GM06990 (cell line): ENCODE results near the gene MYL6.

Source experiments
- DNase-seq: peaks from one replicate; pipeline ENCODE4 v3.0.0-alpha.2; 2011; ENCODE audit not compliant: insufficient read length; ENCODE audit errors: extremely low read depth
- H3K27me3 ChIP-seq: replicated peaks from 2 replicates; pipeline ENCODE4 v1.6.0; 2011; ENCODE audit warnings: low read length; ENCODE audit not compliant: control insufficient read depth, insufficient read depth
- H3K36me3 ChIP-seq: 2 replicates; pipeline ENCODE4 v1.5.1; 2011; ENCODE audit warnings: low read length; ENCODE audit not compliant: control insufficient read depth, insufficient read depth
- H3K4me3 ChIP-seq: replicated peaks from 2 replicates; pipeline ENCODE4 v1.5.1; 2011; ENCODE audit warnings: low read depth, mild to moderate bottlenecking, control low read depth, low read length
- TF ChIP-seq, protein P1 (sequence below): IDR thresholded peaks from 2 replicates; pipeline ENCODE4 v1.5.1; 2011; ENCODE audit warnings: low read length, control low read depth, mild to moderate bottlenecking, inconsistent platforms; ENCODE audit not compliant: insufficient read depth, poor library complexity, severe bottlenecking

The MYL6 gene

DNA sequence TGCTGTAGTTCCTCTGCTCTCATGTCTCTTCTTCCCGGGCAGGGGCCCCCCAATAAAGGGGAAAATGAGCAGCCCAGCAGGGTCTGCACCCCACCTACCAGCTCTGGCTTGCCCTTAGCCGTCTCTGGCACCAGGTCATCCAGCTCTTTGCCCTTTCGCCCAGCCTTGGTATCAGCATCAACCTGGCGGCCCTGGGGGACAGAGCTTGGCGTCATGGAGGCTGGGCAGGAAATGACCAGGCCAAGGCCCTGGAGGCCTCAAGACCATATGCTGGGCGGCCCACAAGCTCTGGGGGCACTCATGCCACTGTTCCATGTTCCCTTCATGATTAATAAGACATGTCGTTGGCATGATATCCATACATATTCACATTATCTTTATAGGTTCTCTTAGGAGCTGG lies 14.7 kb downstream of the MYL6 start:
- Histone ChIP-seq H3K27me3 (no peaks in the 10 kb centered on the region), H3K4me3 (no peak overlapping the region), H3K36me3 (peaks cover 30% of the 10 kb centered on the region)
- no peak for DNase-seq
- TF ChIP-seq, protein P1, sequence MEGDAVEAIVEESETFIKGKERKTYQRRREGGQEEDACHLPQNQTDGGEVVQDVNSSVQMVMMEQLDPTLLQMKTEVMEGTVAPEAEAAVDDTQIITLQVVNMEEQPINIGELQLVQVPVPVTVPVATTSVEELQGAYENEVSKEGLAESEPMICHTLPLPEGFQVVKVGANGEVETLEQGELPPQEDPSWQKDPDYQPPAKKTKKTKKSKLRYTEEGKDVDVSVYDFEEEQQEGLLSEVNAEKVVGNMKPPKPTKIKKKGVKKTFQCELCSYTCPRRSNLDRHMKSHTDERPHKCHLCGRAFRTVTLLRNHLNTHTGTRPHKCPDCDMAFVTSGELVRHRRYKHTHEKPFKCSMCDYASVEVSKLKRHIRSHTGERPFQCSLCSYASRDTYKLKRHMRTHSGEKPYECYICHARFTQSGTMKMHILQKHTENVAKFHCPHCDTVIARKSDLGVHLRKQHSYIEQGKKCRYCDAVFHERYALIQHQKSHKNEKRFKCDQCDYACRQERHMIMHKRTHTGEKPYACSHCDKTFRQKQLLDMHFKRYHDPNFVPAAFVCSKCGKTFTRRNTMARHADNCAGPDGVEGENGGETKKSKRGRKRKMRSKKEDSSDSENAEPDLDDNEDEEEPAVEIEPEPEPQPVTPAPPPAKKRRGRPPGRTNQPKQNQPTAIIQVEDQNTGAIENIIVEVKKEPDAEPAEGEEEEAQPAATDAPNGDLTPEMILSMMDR: no peak

DNA sequence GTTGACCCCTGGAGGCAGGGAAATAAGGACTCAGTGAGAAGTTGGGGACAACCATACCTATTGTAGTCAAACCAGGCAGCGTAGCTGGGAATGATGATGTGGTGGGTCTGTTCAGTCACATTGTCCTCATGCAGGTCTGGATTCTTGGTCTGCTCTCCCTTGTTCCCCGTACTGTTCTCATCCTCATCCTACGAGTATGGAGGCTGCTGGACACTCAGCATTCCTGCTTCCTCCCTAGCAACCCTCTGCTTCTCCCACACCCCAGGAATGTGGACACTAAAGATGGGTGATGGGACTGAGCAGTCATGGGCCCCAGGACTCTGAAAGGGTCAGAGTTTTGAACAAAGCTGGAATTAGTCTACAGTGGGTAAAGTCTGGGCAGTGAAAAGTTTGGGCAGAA lies 20.2 kb downstream of the MYL6 start:
- Histone ChIP-seq H3K4me3 (no peak overlapping the region), H3K27me3 (no peaks in the 10 kb centered on the region), H3K36me3 (peaks cover 27% of the 10 kb centered on the region)
- TF ChIP-seq, protein P1: no peak
- no peak for DNase-seq

DNA sequence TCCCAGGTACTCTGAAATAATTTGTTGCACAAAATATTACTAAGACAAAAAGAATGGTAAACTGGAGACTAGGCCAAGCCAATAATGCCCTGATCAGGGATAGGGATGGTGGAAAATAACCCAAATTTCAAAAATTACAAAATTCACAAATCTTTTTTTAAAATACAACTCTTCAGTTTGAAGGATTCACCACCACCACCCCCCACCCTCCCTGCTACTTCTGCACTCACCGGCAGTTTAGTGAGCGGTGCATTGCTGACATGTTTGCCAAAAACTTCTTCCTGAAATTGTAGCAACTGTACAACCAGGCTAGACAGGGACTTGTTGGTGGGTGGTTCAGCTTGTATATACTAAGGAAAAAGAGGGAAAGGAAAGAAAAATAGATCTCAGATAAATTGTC lies 28.8 kb downstream of the MYL6 start:
- DNase-seq: no peak
- Histone ChIP-seq H3K4me3 (no peak overlapping the region), H3K27me3 (no peaks in the 10 kb centered on the region), H3K36me3 (peaks cover 11% of the 10 kb centered on the region)
- TF ChIP-seq, protein P1: no peak

DNA sequence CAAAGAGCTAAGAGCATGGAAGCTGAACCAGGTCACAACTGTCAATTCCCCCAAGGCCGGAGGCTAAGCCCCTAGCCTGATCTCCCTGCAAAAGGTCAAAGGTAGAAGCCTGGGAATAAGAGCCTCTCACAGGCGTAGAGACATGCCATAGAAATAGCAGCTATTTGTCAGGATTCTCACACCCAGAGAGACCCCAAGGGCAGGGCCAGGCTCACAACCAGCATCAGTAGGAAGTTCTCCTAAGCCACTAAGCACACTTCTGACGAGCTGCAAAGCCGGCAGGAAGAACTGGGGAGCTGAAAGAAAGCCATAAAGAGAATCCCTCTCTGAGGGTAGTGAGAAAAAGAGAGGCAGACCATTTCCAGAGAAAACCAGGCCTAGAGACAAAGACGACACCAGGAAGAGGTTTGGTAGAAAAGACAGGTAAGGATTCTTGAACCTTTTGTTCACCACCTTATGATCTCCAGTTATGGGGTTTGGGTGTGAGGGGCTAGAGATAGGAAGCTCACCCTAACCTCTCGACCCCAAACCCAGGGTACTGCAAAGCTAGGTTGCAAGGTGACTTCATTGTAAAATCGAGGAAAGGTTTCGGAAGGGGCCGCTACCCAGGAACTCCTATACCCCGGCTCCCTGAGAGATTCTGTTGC lies 30.1 kb downstream of the MYL6 start:
- TF ChIP-seq, protein P1: no peak
- DNase-seq: no peak
- Histone ChIP-seq H3K36me3 (peaks cover 9% of the 10 kb centered on the region), H3K27me3 (no peaks in the 10 kb centered on the region), H3K4me3 (peak overlapping the region; percentile 89)

DNA sequence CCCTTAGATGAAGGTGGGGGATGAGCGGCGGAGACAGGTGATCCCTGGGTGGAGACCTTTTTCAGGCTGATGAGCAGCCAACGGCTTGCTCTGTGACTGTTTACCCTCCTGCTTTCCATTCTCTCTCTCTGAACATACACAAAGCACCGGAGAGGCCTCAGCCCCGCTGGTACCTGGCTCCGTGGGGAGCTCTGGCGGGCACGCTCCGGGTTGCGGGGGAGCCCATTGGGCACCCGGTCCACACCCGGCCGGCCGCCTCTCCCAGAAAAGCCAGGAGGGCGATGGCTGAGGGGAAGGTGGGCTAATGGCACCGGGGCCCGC lies 30.6 kb downstream of the MYL6 start:
- DNase-seq: no peak
- TF ChIP-seq, protein P1: no peak
- peaks cover 9% of the 10 kb centered on the region for H3K36me3 ChIP-seq

More for the DNA sequence above, 30.6 kb downstream of the MYL6 start:
- Histone ChIP-seq H3K4me3 (peak overlapping the region; percentile 89), H3K27me3 (no peaks in the 10 kb centered on the region)
